Loucy (cell line): ENCODE results near the gene S100A6.

ENCODE experiments used
- CTCF ChIP-seq: fragments of 200-600 bp; sonication (generic); conservative IDR thresholded peaks from 2 replicates; pipeline ENCODE4 v1.5.1; 2014; ENCODE audit warnings: mild to moderate bottlenecking, antibody characterized with exemption, low read length
- EZH2phosphoT487 ChIP-seq: fragments of 200-600 bp; IDR thresholded peaks from 2 replicates; pipeline ENCODE4 v1.6.1; 2018; ENCODE audit warnings: antibody characterized with exemption, mild to moderate bottlenecking, moderate library complexity, borderline replicate concordance

DNA sequence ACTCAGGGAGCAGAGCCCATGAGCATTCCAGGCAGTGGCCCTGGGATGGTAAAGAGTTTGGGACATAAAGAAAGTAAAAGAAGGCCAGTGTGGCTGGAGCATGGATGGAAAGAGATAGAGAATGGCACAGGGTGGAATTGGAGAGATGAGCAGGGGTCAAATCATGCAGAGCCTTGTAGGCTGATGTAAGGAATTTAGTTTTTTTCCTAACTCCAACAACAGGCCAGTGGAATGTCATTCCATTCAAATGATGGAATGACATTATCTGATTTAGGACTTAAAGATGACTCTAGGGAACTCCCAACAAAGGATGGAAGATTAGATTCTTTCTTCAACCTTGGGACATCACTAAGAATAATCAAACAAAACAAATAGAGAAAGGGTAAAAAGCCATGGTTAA lies 42.7 kb upstream of the S100A6 start:
- TF ChIP-seq EZH2phosphoT487, result no peak
- no peak for TF ChIP-seq CTCF
